Measurements from ENCODE around the gene B3GALNT1. TPM values are rescaled to one million over a fixed set of nuclear protein-coding genes. Genes with fewer than 3 reads are reported as not detected.

B3GALNT1 gene
- total RNA-seq, 1 donor from 2014 or later = 3.3 TPM

DNA sequence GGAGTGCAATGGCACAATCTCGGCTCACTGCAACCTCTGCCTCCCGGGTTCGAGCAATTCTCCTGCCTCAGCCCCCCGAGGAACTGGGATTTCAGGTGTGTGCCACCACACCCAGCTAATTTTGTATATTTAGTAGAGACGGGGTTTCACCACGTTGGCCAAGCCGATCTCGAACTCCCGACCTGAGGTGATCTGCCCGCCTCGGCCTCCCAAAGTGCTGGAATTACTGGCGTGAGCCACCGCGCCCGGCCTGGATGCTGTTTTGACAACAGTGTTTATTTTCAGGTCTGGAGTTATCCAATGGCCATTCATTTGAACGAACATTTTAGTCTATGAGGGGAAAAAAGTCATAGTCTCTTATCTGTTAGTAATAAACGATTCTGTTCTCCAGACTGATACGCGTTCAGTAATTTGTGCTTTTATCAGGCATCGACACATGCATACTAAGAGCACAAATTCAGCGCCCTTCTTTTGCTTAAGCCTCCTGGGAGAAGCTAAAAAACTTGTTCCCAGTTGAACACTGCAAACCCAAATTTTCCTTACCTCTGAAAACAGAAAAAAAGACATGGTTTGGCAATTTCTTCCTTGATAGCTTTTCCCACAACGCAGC, 1.3 kb downstream of the B3GALNT1 start:
- H3K36me3 Mint-ChIP-seq (ENCODE audit: low read depth) = peaks cover 1% of the 10 kb centered on the region
- H3K27ac Mint-ChIP-seq = no peak overlapping the region
- intact Hi-C loops (cut with micrococcal nuclease) = no loop called here
- H3K4me1 Mint-ChIP-seq = peaks cover 15% of the 10 kb centered on the region
- H3K27me3 Mint-ChIP-seq = peaks cover 17% of the 10 kb centered on the region
- H3K4me3 Mint-ChIP-seq = peak overlapping the region; percentile 85
- H3K9me3 Mint-ChIP-seq = peaks cover 5% of the 10 kb centered on the region
- DNase-seq = no peak

DNA sequence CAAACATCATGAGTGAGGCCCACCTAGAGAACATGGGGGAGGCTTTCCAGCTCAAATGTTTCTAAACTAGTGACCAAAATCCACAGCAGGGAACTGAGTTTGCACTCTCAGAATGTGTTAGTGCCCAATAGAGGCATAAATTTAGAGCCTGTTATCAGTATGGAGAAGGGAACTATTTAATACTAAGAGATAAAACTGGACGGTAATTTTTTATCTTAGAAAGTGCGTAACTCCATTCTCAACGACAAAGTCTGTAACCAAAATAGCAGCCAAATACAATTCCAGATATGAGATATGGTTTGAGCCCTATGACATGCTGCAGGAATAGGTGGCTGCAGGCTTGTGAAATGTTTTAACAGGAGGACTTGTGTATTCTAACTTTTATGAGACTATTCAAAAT, 3.5 kb downstream of the B3GALNT1 start:
- Mint-ChIP-seq H3K27ac (no peak overlapping the region), H3K4me3 (no peak overlapping the region), H3K27me3 (peaks cover 13% of the 10 kb centered on the region), H3K36me3 (ENCODE audit: low read depth) (peaks cover 1% of the 10 kb centered on the region), H3K4me1 (peaks cover 10% of the 10 kb centered on the region), H3K9me3 (no peaks in the 10 kb centered on the region)
- intact Hi-C loops (cut with micrococcal nuclease) = no loop called here
- no peak for DNase-seq

GRCh38 chr3:161100994-161101393, 4.2 kb downstream of the B3GALNT1 start:
- intact Hi-C loops (cut with micrococcal nuclease) = no loop called here
- Mint-ChIP-seq H3K4me1 (peaks cover 10% of the 10 kb centered on the region), H3K36me3 (ENCODE audit: low read depth) (peaks cover 1% of the 10 kb centered on the region), H3K27ac (no peak overlapping the region), H3K9me3 (no peaks in the 10 kb centered on the region), H3K4me3 (no peak overlapping the region), H3K27me3 (peaks cover 13% of the 10 kb centered on the region)
- no peak for DNase-seq

DNA sequence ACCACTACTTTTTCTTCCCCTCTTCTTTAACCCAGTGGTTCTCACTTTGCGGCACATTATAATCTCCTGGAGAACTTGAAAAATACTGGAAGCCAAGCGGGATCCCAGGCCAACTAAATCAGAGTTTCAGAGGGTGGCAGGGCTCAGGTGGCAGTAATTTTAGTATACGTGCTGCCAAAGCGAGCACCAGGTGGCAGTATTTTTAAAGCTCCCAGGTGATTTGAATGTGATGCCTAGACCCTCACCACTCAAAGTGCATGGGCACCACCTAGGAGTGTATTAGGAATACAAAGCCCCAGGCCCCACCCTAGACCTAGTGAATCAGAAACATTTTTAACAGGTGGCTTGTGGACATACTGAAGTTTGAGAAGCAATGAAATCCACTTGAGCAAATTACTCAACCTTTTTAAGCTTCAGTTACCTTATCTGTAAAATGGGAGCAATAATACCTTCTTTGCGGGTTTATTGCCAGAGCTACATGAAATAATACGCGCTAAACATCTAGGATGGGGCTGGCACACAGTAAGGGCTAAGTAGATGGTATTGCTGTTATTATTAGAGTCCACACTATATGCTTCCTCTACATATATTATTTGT, 8.3 kb downstream of the B3GALNT1 start:
- Mint-ChIP-seq H3K27me3 (peaks cover 3% of the 10 kb centered on the region), H3K27ac (no peak overlapping the region), H3K4me3 (no peak overlapping the region), H3K9me3 (no peaks in the 10 kb centered on the region), H3K36me3 (ENCODE audit: low read depth) (peaks cover 2% of the 10 kb centered on the region), H3K4me1 (no peaks in the 10 kb centered on the region)
- intact Hi-C loops (cut with micrococcal nuclease) = loop anchor here (1.0 kb wide), 1 partner anchor 177 kb away; no protein-coding TSS in a partner anchor
- peak; percentile 63 for DNase-seq

- DNase-seq = no peak
- no peak overlapping the region for H3K4me3 Mint-ChIP-seq
- no peaks in the 10 kb centered on the region for H3K27me3 Mint-ChIP-seq
- H3K27ac Mint-ChIP-seq = no peak overlapping the region
- intact Hi-C loops (cut with micrococcal nuclease) = no loop called here
- no peaks in the 10 kb centered on the region for H3K4me1 Mint-ChIP-seq
- no peaks in the 10 kb centered on the region for H3K9me3 Mint-ChIP-seq
- peaks cover 2% of the 10 kb centered on the region for H3K36me3 Mint-ChIP-seq (ENCODE audit: low read depth)
Observed at GRCh38 chr3:161093895-161094294, 11.3 kb downstream of the B3GALNT1 start.

DNA sequence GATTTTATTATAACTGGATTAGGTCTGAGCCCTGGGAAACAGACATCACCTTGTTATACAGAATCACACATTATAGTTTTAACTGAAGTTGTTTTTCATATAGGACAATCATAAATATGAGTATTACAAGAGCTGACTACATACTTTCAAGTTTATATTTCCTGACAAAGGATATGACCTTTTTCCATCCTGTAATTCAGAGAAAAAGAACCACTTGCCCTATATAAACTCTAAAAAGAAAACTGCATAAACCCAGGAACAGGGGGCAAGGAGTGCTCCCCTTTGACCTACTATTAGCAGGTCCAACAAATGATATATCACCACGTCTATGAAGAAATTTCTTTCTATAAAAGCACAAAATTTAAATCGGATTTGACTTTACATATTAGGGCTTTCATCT, 20.9 kb downstream of the B3GALNT1 start:
- intact Hi-C loops (cut with micrococcal nuclease) = loop anchor here (5.0 kb wide), 2 partner anchors 138 to 517 kb away; partner anchors contain the start of genes KPNA4 and NMD3

DNA sequence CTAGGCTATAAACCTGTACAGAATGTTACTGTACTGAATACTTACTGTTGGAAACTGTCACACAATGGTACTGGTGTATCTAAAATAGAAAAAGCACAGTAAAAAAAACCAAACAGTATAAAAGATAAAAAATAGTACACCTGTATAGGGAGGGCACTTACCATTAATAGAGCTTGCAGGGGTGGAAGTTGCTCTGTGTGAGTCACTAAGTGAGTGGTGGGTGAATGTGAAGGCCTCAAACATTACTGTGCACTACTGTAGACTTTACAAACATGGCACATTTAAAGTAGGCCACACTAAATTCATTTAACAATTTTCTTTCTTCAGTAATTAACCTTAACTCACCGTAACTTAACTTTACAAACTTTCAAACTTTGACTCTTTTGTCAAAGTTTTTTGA, 22.0 kb downstream of the B3GALNT1 start:
- Mint-ChIP-seq H3K27me3 (peaks cover 2% of the 10 kb centered on the region), H3K36me3 (ENCODE audit: low read depth) (peaks cover 8% of the 10 kb centered on the region), H3K4me3 (no peak overlapping the region), H3K4me1 (peaks cover 19% of the 10 kb centered on the region), H3K9me3 (peaks cover 3% of the 10 kb centered on the region), H3K27ac (no peak overlapping the region)
- intact Hi-C loops (cut with micrococcal nuclease) = loop anchor here (5.0 kb wide), 2 partner anchors 139 to 516 kb away; partner anchors contain the start of genes KPNA4 and NMD3
- no peak for DNase-seq

More for the DNA sequence above, 20.9 kb downstream of the B3GALNT1 start:
- H3K4me3 Mint-ChIP-seq = no peak overlapping the region
- H3K4me1 Mint-ChIP-seq = peaks cover 19% of the 10 kb centered on the region
- H3K27ac Mint-ChIP-seq = no peak overlapping the region
- H3K9me3 Mint-ChIP-seq = peaks cover 3% of the 10 kb centered on the region
- H3K27me3 Mint-ChIP-seq = peaks cover 2% of the 10 kb centered on the region
- DNase-seq = no peak
- peaks cover 8% of the 10 kb centered on the region for H3K36me3 Mint-ChIP-seq (ENCODE audit: low read depth)

GRCh38 chr3:161082063-161082462, 23.1 kb downstream of the B3GALNT1 start:
- Mint-ChIP-seq H3K27me3 (peaks cover 5% of the 10 kb centered on the region), H3K4me1 (peaks cover 29% of the 10 kb centered on the region), H3K36me3 (ENCODE audit: low read depth) (peaks cover 8% of the 10 kb centered on the region), H3K9me3 (no peaks in the 10 kb centered on the region), H3K4me3 (no peak overlapping the region), H3K27ac (no peak overlapping the region)
- intact Hi-C loops (cut with micrococcal nuclease) = loop anchor here (5.0 kb wide), 2 partner anchors 140 to 515 kb away; partner anchors contain the start of genes KPNA4 and NMD3
- no peak for DNase-seq

DNA sequence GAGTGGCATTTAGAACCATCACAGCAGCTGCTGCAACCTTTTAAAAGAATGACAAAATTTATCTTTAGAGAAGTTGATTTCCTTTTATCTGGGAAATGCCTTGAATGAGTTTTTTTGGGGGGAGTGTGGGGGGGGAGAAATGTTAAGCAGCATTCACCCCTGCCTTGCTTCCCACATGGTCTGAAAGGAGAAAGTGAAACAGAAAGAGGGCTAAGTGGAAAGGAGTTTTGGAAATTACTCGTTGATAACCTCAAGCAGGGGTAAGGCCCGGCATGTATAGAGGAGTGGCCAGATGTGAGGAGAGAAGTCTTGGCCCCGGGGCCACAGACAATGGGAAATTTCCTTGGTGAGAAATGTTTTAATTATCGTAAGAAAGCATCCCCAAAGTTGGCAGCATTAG, 23.5 kb downstream of the B3GALNT1 start:
- Mint-ChIP-seq H3K4me3 (no peak overlapping the region), H3K36me3 (ENCODE audit: low read depth) (peaks cover 8% of the 10 kb centered on the region), H3K4me1 (peaks cover 32% of the 10 kb centered on the region), H3K27me3 (peaks cover 5% of the 10 kb centered on the region), H3K9me3 (no peaks in the 10 kb centered on the region), H3K27ac (no peak overlapping the region)
- intact Hi-C loops (cut with micrococcal nuclease) = loop anchor here (5.0 kb wide), 2 partner anchors 141 to 514 kb away; partner anchors contain the start of genes KPNA4 and NMD3
- DNase-seq = peak; percentile 62

- H3K36me3 Mint-ChIP-seq (ENCODE audit: low read depth) = no peaks in the 10 kb centered on the region
- H3K27ac Mint-ChIP-seq = no peak overlapping the region
- H3K4me3 Mint-ChIP-seq = no peak overlapping the region
- H3K9me3 Mint-ChIP-seq = no peaks in the 10 kb centered on the region
- peaks cover 12% of the 10 kb centered on the region for H3K27me3 Mint-ChIP-seq
- no peak for DNase-seq
- H3K4me1 Mint-ChIP-seq = peaks cover 43% of the 10 kb centered on the region
- intact Hi-C loops (cut with micrococcal nuclease) = loop anchor here (10.0 kb wide), 1 partner anchor 268 kb away; no protein-coding TSS in a partner anchor
Observed at GRCh38 chr3:161073181-161073580, 32.0 kb downstream of the B3GALNT1 start.

- Mint-ChIP-seq H3K4me1 (peaks cover 41% of the 10 kb centered on the region), H3K27ac (no peak overlapping the region), H3K36me3 (ENCODE audit: low read depth) (no peaks in the 10 kb centered on the region), H3K4me3 (no peak overlapping the region), H3K9me3 (no peaks in the 10 kb centered on the region), H3K27me3 (peaks cover 12% of the 10 kb centered on the region)
- no peak for DNase-seq
- intact Hi-C loops (cut with micrococcal nuclease) = loop anchor here (10.0 kb wide), 1 partner anchor 268 kb away; no protein-coding TSS in a partner anchor
Observed at GRCh38 chr3:161072751-161073150, 32.4 kb downstream of the B3GALNT1 start.

DNA sequence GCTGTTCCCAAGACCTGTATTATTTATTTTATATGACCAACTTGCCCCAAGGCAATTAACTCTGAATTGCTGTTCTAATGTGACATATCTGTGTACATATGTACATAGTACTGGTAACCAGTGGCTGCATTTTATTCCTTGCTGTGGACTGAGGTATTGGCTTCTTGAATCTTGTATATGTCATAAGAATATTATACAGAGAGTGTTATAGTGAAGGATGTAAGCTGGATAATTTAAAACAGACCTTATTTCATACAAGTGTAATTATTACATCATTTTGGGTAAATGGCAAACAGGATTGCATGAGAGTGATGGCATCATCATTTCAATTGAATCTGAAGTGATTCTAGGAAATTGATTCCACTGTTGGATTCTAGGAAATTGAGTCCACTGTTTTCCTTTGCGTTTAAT, 32.9 kb downstream of the B3GALNT1 start:
- no peak overlapping the region for H3K4me3 Mint-ChIP-seq
- no peak for DNase-seq
- H3K27me3 Mint-ChIP-seq = peaks cover 10% of the 10 kb centered on the region
- H3K36me3 Mint-ChIP-seq (ENCODE audit: low read depth) = no peaks in the 10 kb centered on the region
- H3K9me3 Mint-ChIP-seq = no peaks in the 10 kb centered on the region
- H3K4me1 Mint-ChIP-seq = peaks cover 42% of the 10 kb centered on the region
- no peak overlapping the region for H3K27ac Mint-ChIP-seq
- intact Hi-C loops (cut with micrococcal nuclease) = loop anchor here (10.0 kb wide), 1 partner anchor 267 kb away; no protein-coding TSS in a partner anchor

- H3K27me3 Mint-ChIP-seq = peaks cover 5% of the 10 kb centered on the region
- no peaks in the 10 kb centered on the region for H3K9me3 Mint-ChIP-seq
- no peak for DNase-seq
- no peak overlapping the region for H3K4me3 Mint-ChIP-seq
- intact Hi-C loops (cut with micrococcal nuclease) = loop anchor here (10.0 kb wide), 1 partner anchor 266 kb away; no protein-coding TSS in a partner anchor
- H3K27ac Mint-ChIP-seq = no peak overlapping the region
- H3K36me3 Mint-ChIP-seq (ENCODE audit: low read depth) = no peaks in the 10 kb centered on the region
- H3K4me1 Mint-ChIP-seq = peaks cover 41% of the 10 kb centered on the region
Observed at GRCh38 chr3:161070980-161071663, 34.0 kb downstream of the B3GALNT1 start.
